HepG2 (cell line): ENCODE results near the gene HSD17B11. TPM values are rescaled to one million over a fixed set of nuclear protein-coding genes. Genes with fewer than 3 reads are reported as not detected.
"Not testable (repeated sequence)": the region's sequence is repeated elsewhere in the genome, so short reads cannot be mapped to it uniquely, and the experiment has no call there.

Experiments
- ATAC-seq: fragments of 200-7000 bp; cut with Tn5 transposase; 3 replicates; pipeline ENCODE4 v1.9.1; 2020; ENCODE audit warnings: mild to moderate bottlenecking, moderate library complexity
- BruUV-seq: library from RNA; stranded (reverse); fragments of 400-500 nt; replicated peaks from 2 replicates; lab custom pipeline; 2021; lab: Mats Ljungman, UMichigan
- CTCF ChIA-PET: fragments of 300-600 bp; formaldehyde crosslinking; extraction: SDS; loops from one replicate; lab custom pipeline; 2021; ENCODE audit warnings: low total read pairs, inconsistent platforms, low intra/inter-chr PET ratio; lab: Yijun Ruan, JAX
- POLR2A ChIA-PET: fragments of 350-600 bp; sonication (Branson Sonifier 250); formaldehyde crosslinking; loops from one replicate; lab custom pipeline; 2020; ENCODE audit warnings: antibody characterized with exemption, inconsistent platforms; lab: Yijun Ruan, JAX
- DNase-seq: peaks from one replicate; pipeline ENCODE4 v3.0.0-alpha.2; 2015; ENCODE audit warnings: low spot score
- FAIRE-seq: peaks from 3 replicates; lab custom pipeline; 2011; peaks lifted over from hg19 to GRCh38; lab: Jason Lieb, UNC
- H2AFZ ChIP-seq: one replicate; pipeline ENCODE4 v1.6.1; 2011; ENCODE audit warnings: low read length, inconsistent platforms
- H3K27ac ChIP-seq: fragments of 300-600 bp; 3 replicates; pipeline ENCODE4 v1.8.0; 2011; ENCODE audit warnings: mixed run types, mild to moderate bottlenecking, mixed read lengths, low read length, inconsistent platforms; ENCODE audit not compliant: insufficient read depth; ENCODE audit errors: extremely low read length
- H3K27me3 ChIP-seq, 2 experiments: fragments of 200-600 bp in 1 of 2; 2 replicates in 1 of 2; 3 replicates in 1 of 2; pipeline versions ENCODE4 v1.6.0 to v1.8.0; 2011; ENCODE audit warnings: low read length in 2 of 2, mild to moderate bottlenecking in 2 of 2, moderate library complexity in 2 of 2, inconsistent platforms in 1 of 2; ENCODE audit not compliant: insufficient read depth in 2 of 2, control insufficient read depth in 1 of 2
- H3K36me3 ChIP-seq, 2 experiments: fragments of 200-600 bp in 1 of 2; replicated peaks in 1 of 2; 2 replicates in 1 of 2; 3 replicates in 1 of 2; pipeline versions ENCODE4 v1.5.1 to v1.8.0; 2011; ENCODE audit warnings: low read length in 2 of 2, inconsistent platforms in 1 of 2; ENCODE audit not compliant: insufficient read depth in 2 of 2, control insufficient read depth in 1 of 2
- H3K4me1 ChIP-seq: 2 replicates; pipeline ENCODE4 v1.5.1; 2012; ENCODE audit warnings: low read length, inconsistent platforms; ENCODE audit not compliant: insufficient read depth
- H3K4me2 ChIP-seq: 2 replicates; pipeline ENCODE4 v1.6.0; 2011; ENCODE audit warnings: low read depth, low read length, inconsistent platforms
- H3K4me3 ChIP-seq, 3 experiments: fragments of 200-600 bp in 1 of 3; sonication (generic), shearing (Covaris generic) in 1 of 3; replicated peaks in 1 of 3; 2 replicates each; pipeline ENCODE4 v1.5.1; 2011 to 2016; ENCODE audit warnings: low read length in 3 of 3, inconsistent platforms in 2 of 3, low read depth in 2 of 3, mild to moderate bottlenecking in 2 of 3, control low read depth in 1 of 3, mixed read lengths in 1 of 3; ENCODE audit not compliant: insufficient read depth in 1 of 3
- H3K79me2 ChIP-seq: one replicate; pipeline ENCODE4 v1.6.1; 2011; ENCODE audit warnings: low read length, inconsistent platforms; ENCODE audit not compliant: insufficient read depth
- H3K9ac ChIP-seq: 2 replicates; pipeline ENCODE4 v1.6.0; 2011; ENCODE audit warnings: mild to moderate bottlenecking, low read depth, low read length, inconsistent platforms; ENCODE audit not compliant: insufficient read depth
- H3K9me3 ChIP-seq: 2 replicates; pipeline ENCODE4 v1.5.1; 2012; ENCODE audit warnings: mild to moderate bottlenecking, low read length
- H4K20me1 ChIP-seq: 2 replicates; pipeline ENCODE4 v1.6.0; 2011; ENCODE audit warnings: inconsistent platforms, mild to moderate bottlenecking, low read length, moderate library complexity; ENCODE audit not compliant: insufficient read depth
- AKAP8 ChIP-seq: sonication (generic); formaldehyde crosslinking; IDR thresholded peaks from 2 replicates; pipeline ENCODE4 v1.5.1; 2020; ENCODE audit warnings: mild to moderate bottlenecking, missing genetic modification reagents
- ARNT2 ChIP-seq: sonication (generic); formaldehyde crosslinking; IDR thresholded peaks from 2 replicates; pipeline ENCODE4 v1.8.0; 2022; ENCODE audit warnings: mild to moderate bottlenecking, low read depth, missing genetic modification reagents, moderate library complexity
- CENPT ChIP-seq: sonication (generic); formaldehyde crosslinking; IDR thresholded peaks from 2 replicates; pipeline ENCODE4 v1.8.0; 2022; ENCODE audit warnings: low read depth, mild to moderate bottlenecking, moderate library complexity, missing genetic modification reagents
- HIVEP1 ChIP-seq: sonication (generic); formaldehyde crosslinking; IDR thresholded peaks from 2 replicates; pipeline ENCODE4 v1.4.0; 2020; ENCODE audit warnings: mild to moderate bottlenecking, missing genetic modification reagents
- HMG20B ChIP-seq: conservative IDR thresholded peaks from 2 replicates; pipeline ENCODE4 v1.6.1; 2016; ENCODE audit warnings: missing genetic modification reagents, missing compliant biosample characterization
- JUN ChIP-seq: sonication (generic); formaldehyde crosslinking; IDR thresholded peaks from 2 replicates; pipeline ENCODE4 v1.4.0; 2020; ENCODE audit warnings: mild to moderate bottlenecking, missing genetic modification reagents
- KLF16 ChIP-seq, 2 experiments: sonication (generic) in 1 of 2; formaldehyde crosslinking in 1 of 2; IDR thresholded peaks; 2 replicates each; pipeline versions ENCODE4 v1.6.1 to v1.8.0; 2016 to 2023; ENCODE audit warnings: missing genetic modification reagents in 2 of 2, missing compliant biosample characterization in 1 of 2
- NFKB2 ChIP-seq: sonication (generic); formaldehyde crosslinking; IDR thresholded peaks from 2 replicates; pipeline ENCODE4 v1.4.0; 2020; ENCODE audit warnings: missing genetic modification reagents, borderline replicate concordance
- POGZ ChIP-seq: sonication (generic); formaldehyde crosslinking; IDR thresholded peaks from 2 replicates; pipeline ENCODE4 v1.4.0; 2020; ENCODE audit warnings: mild to moderate bottlenecking, missing genetic modification reagents
- POLR2AphosphoS2 ChIP-seq: IDR thresholded peaks from 2 replicates; pipeline ENCODE4 v1.6.1; 2011; ENCODE audit warnings: low read depth, low read length, improper control_type of control experiment
- ZNF263 ChIP-seq: sonication (generic); formaldehyde crosslinking; IDR thresholded peaks from 2 replicates; pipeline ENCODE4 v1.4.0; 2020; ENCODE audit warnings: missing genetic modification reagents
- ZNF432 ChIP-seq: sonication (generic); formaldehyde crosslinking; IDR thresholded peaks from 2 replicates; pipeline ENCODE4 v1.5.0; 2020; ENCODE audit warnings: missing genetic modification reagents, mild to moderate bottlenecking, borderline replicate concordance
- ZNF674 ChIP-seq: sonication (generic); formaldehyde crosslinking; IDR thresholded peaks from 2 replicates; pipeline ENCODE4 v1.5.0; 2020; ENCODE audit warnings: low read depth, mild to moderate bottlenecking, missing genetic modification reagents
- WGBS: methylation state at CpG from one replicate; pipeline ENCODE4 v1.1.6; 2017; ENCODE audit warnings: low lambda C conversion rate; 5-methylcytosine and 5-hydroxymethylcytosine counted together
- in situ Hi-C: cut with HindIII; loops from 2 replicates; pipeline ENCODE4 v1.10.0; 2017; ENCODE audit warnings: low pct_unique_long_range_greater_than_20kb; ENCODE audit not compliant: extremely low pct_ligation_motif_present
- intact Hi-C: fragments of 100-400 bp; cut with micrococcal nuclease; formaldehyde crosslinking; loops from one replicate; pipeline ENCODE4 v1.10.0; 2022; ENCODE audit not compliant: unreplicated experiment
- polyA plus RNA-seq, 8 experiments: library from polyadenylated mRNA; depleted of rRNA in 3 of 8; stranded (reverse) in 7 of 8; unstranded in 1 of 8; fragments of >200 nt; fragmentation: Illumina TruSeq in 4 of 8; extraction: Trizol in 4 of 8; gene quantifications; 2 replicates each; pipeline versions ENCODE4 v1.2.1 to v1.2.3, GENCODE V29; 2011 to 2016; ENCODE audit warnings: low read depth in 4 of 8, missing spikeins in 1 of 8, mixed read lengths in 1 of 8; ENCODE audit not compliant: insufficient read depth in 1 of 8
- total RNA-seq, 5 experiments: library from RNA; depleted of rRNA; stranded (reverse); fragments of >200 nt; fragmentation: Illumina TruSeq; extraction: Trizol; gene quantifications; 2 replicates each; pipeline ENCODE4 v1.2.3, GENCODE V29; 2016; ENCODE audit warnings: low read depth in 1 of 5
- TF ChIP-seq, protein P1 (sequence below): IDR thresholded peaks from 2 replicates; pipeline ENCODE4 v1.6.1; 2016
- TF ChIP-seq, protein P2 (sequence below): sonication (generic); formaldehyde crosslinking; IDR thresholded peaks from 2 replicates; pipeline ENCODE4; 2020; ENCODE audit warnings: missing genetic modification reagents, mild to moderate bottlenecking, borderline replicate concordance

HSD17B11 gene
- total and polyA plus RNA-seq, 2 of the 13 experiments (the other 11 are each of a cell fraction or from before 2014, with no cell fraction given): 121 to 158 TPM

DNA sequence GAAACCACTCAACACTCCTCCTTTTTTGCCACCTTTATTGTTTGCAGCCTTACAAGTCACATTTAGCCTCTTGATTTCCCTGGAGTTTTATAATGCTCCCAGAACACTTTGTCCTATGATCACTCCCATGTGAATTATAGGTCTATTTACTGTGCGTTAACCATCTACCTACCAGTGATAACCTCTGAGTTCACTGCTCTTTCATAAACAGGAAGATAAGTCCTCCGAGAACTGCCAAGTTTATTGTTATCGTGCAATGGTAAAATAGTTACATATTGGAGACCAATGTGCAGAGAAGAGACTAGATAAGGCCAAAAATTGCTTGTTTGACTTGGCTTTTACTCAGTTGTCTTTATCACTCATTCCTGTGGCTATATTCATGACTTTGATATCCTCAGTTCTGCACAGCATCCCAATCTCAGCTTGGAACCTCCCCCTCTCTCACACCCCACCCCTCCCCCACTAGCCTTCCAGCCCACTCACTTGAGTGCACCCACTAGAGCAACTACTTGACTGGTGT lies 18.5 kb upstream of the HSD17B11 start (continued):
- TF ChIP-seq, protein P1, sequence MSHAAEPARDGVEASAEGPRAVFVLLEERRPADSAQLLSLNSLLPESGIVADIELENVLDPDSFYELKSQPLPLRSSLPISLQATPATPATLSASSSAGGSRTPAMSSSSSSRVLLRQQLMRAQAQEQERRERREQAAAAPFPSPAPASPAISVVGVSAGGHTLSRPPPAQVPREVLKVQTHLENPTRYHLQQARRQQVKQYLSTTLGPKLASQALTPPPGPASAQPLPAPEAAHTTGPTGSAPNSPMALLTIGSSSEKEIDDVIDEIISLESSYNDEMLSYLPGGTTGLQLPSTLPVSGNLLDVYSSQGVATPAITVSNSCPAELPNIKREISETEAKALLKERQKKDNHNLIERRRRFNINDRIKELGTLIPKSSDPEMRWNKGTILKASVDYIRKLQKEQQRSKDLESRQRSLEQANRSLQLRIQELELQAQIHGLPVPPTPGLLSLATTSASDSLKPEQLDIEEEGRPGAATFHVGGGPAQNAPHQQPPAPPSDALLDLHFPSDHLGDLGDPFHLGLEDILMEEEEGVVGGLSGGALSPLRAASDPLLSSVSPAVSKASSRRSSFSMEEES: peak; percentile 56; the same call in 1 of the 2 replicates
- TF ChIP-seq HIVEP1 (CRISPR knock-in tag): no peak
- no peak for TF ChIP-seq JUN (CRISPR knock-in tag)
- peak; percentile 52; the same call in 1 of the 2 replicates for TF ChIP-seq HMG20B (CRISPR knock-in tag)
- no peak for TF ChIP-seq KLF16 (CRISPR knock-in tag; IDR thresholded peaks at IDR 0.05)
- TF ChIP-seq ZNF674 (CRISPR knock-in tag): no peak
- TF ChIP-seq AKAP8 (CRISPR knock-in tag): no peak
- no peak for TF ChIP-seq ZNF432 (CRISPR knock-in tag)
- TF ChIP-seq ARNT2 (CRISPR knock-in tag): no peak
- no peak for TF ChIP-seq POLR2AphosphoS2
- TF ChIP-seq NFKB2 (CRISPR knock-in tag): no peak
- TF ChIP-seq, protein P2, sequence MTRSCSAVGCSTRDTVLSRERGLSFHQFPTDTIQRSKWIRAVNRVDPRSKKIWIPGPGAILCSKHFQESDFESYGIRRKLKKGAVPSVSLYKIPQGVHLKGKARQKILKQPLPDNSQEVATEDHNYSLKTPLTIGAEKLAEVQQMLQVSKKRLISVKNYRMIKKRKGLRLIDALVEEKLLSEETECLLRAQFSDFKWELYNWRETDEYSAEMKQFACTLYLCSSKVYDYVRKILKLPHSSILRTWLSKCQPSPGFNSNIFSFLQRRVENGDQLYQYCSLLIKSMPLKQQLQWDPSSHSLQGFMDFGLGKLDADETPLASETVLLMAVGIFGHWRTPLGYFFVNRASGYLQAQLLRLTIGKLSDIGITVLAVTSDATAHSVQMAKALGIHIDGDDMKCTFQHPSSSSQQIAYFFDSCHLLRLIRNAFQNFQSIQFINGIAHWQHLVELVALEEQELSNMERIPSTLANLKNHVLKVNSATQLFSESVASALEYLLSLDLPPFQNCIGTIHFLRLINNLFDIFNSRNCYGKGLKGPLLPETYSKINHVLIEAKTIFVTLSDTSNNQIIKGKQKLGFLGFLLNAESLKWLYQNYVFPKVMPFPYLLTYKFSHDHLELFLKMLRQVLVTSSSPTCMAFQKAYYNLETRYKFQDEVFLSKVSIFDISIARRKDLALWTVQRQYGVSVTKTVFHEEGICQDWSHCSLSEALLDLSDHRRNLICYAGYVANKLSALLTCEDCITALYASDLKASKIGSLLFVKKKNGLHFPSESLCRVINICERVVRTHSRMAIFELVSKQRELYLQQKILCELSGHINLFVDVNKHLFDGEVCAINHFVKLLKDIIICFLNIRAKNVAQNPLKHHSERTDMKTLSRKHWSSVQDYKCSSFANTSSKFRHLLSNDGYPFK: no peak
- TF ChIP-seq CENPT: no peak
- TF ChIP-seq ZNF263 (CRISPR knock-in tag): no peak
- peak; percentile 37; the same call in 1 of the 2 replicates for TF ChIP-seq POGZ (CRISPR knock-in tag)

DNA sequence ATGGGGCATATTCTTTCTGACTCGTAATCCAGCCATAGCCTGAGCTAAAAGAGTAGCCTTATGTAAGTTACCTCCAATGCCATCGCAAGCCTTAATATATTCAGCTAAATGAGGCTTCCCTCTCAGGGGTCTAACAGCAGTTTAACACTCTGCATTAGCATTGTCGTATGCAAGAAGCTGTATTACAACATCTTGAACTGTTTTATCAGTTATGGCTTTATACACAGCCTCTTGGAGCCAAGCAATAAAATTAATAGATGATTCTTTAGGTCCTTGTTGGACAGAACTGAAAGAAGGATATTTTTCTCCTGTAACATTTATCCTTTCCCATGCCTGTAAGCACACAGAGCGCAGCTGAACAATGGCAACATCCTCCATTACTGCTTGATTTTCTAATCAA lies 15.9 kb upstream of the HSD17B11 start:
- H3K4me2 ChIP-seq, H3K27me3 ChIP-seq, DNase-seq, intact Hi-C loops, FAIRE-seq, H3K27ac ChIP-seq, H3K36me3 ChIP-seq, H3K9me3 ChIP-seq, H4K20me1 ChIP-seq, H3K9ac ChIP-seq, BruUV-seq, H2AFZ ChIP-seq, CTCF ChIA-PET, ATAC-seq, in situ Hi-C loops, H3K79me2 ChIP-seq, H3K4me3 ChIP-seq: not testable (repeated sequence)
- 90% methylated on average over 4 of the region's 4 CpGs for WGBS
- POLR2A ChIA-PET: interaction anchor here (1.1 to 1.5 kb wide), 2 partner anchors 15 to 16 kb away, joined by 4 to 5 read pairs; partner anchors contain the start of genes HSD17B11 and NUDT9
- peaks cover 40% of the 10 kb centered on the region for H3K4me1 ChIP-seq
